HCT116 (cell line): Measurements from ENCODE around the gene DIO1. TPM values are rescaled to one million over a fixed set of nuclear protein-coding genes. Genes with fewer than 3 reads are reported as not detected.

ENCODE experiments used
- ATAC-seq: fragments of 200-7000 bp; cut with Tn5 transposase; 2 replicates; pipeline ENCODE4 v1.9.1; 2020; ENCODE audit warnings: mild to moderate bottlenecking, moderate library complexity
- BruUV-seq: library from RNA; stranded (reverse); fragments of 400-500 nt; replicated peaks from 2 replicates; lab custom pipeline; 2021; lab: Mats Ljungman, UMichigan
- CTCF ChIA-PET: fragments of 300-600 bp; sonication (Branson Sonifier 250); formaldehyde crosslinking; loops from one replicate; lab custom pipeline; 2021; ENCODE audit warnings: antibody characterized with exemption; lab: Charles Lee
- POLR2A ChIA-PET: fragments of 300-600, 350-600 bp; sonication (Branson Sonifier 250); formaldehyde crosslinking; loops from one replicate; lab custom pipeline; 2021; ENCODE audit warnings: antibody characterized with exemption; lab: Charles Lee
- RAD21 ChIA-PET, 2 experiments: fragments of 300-600 bp; sonication (Branson Sonifier 250); formaldehyde crosslinking; loops; one replicate each; lab custom pipeline; 2023; ENCODE audit warnings: low total read pairs in 2 of 2; ENCODE audit not compliant: uncharacterized antibody in 2 of 2, unreplicated experiment in 2 of 2, low non-redundant PET in 1 of 2; lab: Charles Lee
- DNase-seq: peaks from one replicate; pipeline ENCODE4 v3.0.0-alpha.2; 2010; ENCODE audit warnings: low read depth, low spot score
- H2AFZ ChIP-seq: fragments of 200-600 bp; shearing (Covaris generic), sonication (generic); 2 replicates; pipeline ENCODE4 v1.6.1; 2017; ENCODE audit warnings: low read depth, mixed run types, mixed read lengths, antibody characterized with exemption, low read length; ENCODE audit not compliant: poor library complexity, severe bottlenecking
- H3K27ac ChIP-seq: 2 replicates; pipeline ENCODE4 v1.5.1; 2012; ENCODE audit warnings: low read depth, low read length
- H3K27me3 ChIP-seq: fragments of 200-600 bp; sonication (generic); 2 replicates; pipeline ENCODE4 v1.6.1; 2016; ENCODE audit warnings: mixed run types, low read length, mixed read lengths; ENCODE audit not compliant: insufficient read depth
- H3K36me3 ChIP-seq, 2 experiments: fragments of 200-500 bp in 1 of 2; fragments of 200-600 bp in 1 of 2; sonication (Bioruptor generic) in 1 of 2; sonication (generic) in 1 of 2; 2 replicates each; pipeline versions ENCODE4 v1.5.1 to v1.6.1; 2014 to 2016; ENCODE audit warnings: low read length in 2 of 2, inconsistent platforms in 1 of 2, mixed read lengths in 1 of 2, mixed run types in 1 of 2; ENCODE audit not compliant: insufficient read depth in 2 of 2, control insufficient read depth in 1 of 2
- H3K4me1 ChIP-seq, 2 experiments: fragments of 200-600 bp in 1 of 2; sonication (generic) in 1 of 2; 2 replicates each; pipeline versions ENCODE4 v1.5.1 to v1.6.1; 2012 to 2017; ENCODE audit warnings: low read length in 2 of 2, inconsistent platforms in 1 of 2, mild to moderate bottlenecking in 1 of 2, mixed read lengths in 1 of 2, mixed run types in 1 of 2, moderate library complexity in 1 of 2; ENCODE audit not compliant: insufficient read depth in 2 of 2, control insufficient read depth in 1 of 2
- H3K4me2 ChIP-seq: fragments of 200-600 bp; sonication (generic); 2 replicates; pipeline ENCODE4 v1.6.1; 2017; ENCODE audit warnings: mixed run types, low read length, mixed read lengths
- H3K4me3 ChIP-seq, 2 experiments: fragments of 200-600 bp in 1 of 2; sonication (generic) in 1 of 2; replicated peaks in 1 of 2; 2 replicates each; pipeline ENCODE4 v1.5.1; 2011 to 2016; ENCODE audit warnings: low read length in 2 of 2, control low read depth in 1 of 2, low read depth in 1 of 2, mild to moderate bottlenecking in 1 of 2, mixed read lengths in 1 of 2, mixed run types in 1 of 2
- H3K79me2 ChIP-seq: fragments of 200-600 bp; sonication (generic); 2 replicates; pipeline ENCODE4 v1.6.1; 2017; ENCODE audit warnings: mild to moderate bottlenecking, mixed run types, low read length, moderate library complexity, mixed read lengths; ENCODE audit not compliant: insufficient read depth
- H3K9ac ChIP-seq: fragments of 200-600 bp; sonication (generic); 2 replicates; pipeline ENCODE4 v1.6.1; 2016; ENCODE audit warnings: low read length, mixed read lengths
- H3K9me2 ChIP-seq: fragments of 200-600 bp; sonication (generic), shearing (Covaris generic); 2 replicates; pipeline ENCODE4 v1.6.1; 2017; ENCODE audit warnings: mixed run types, mild to moderate bottlenecking, moderate library complexity; ENCODE audit not compliant: insufficient read depth
- H3K9me3 ChIP-seq, 2 experiments: fragments of 200-500 bp in 1 of 2; fragments of 200-600 bp in 1 of 2; sonication (Bioruptor generic) in 1 of 2; sonication (generic) in 1 of 2; 2 replicates each; pipeline ENCODE4 v1.6.1; 2014 to 2017; ENCODE audit warnings: low read length in 2 of 2, mixed read lengths in 2 of 2, inconsistent platforms in 1 of 2, low read depth in 1 of 2, mild to moderate bottlenecking in 1 of 2, mixed run types in 1 of 2, moderate library complexity in 1 of 2; ENCODE audit not compliant: control insufficient read depth in 1 of 2, insufficient read depth in 1 of 2
- H4K20me1 ChIP-seq: fragments of 200-600 bp; sonication (generic), shearing (Covaris generic); 2 replicates; pipeline ENCODE4 v1.6.1; 2017; ENCODE audit warnings: mixed run types, mild to moderate bottlenecking, moderate library complexity; ENCODE audit not compliant: insufficient read depth
- CBX3 ChIP-seq: IDR thresholded peaks from 2 replicates; pipeline ENCODE4 v1.6.1; 2012; ENCODE audit warnings: low read depth
- FOSL1 ChIP-seq: IDR thresholded peaks from 2 replicates; pipeline ENCODE4 v1.6.1; 2012; ENCODE audit warnings: low read depth
- SP1 ChIP-seq: IDR thresholded peaks from 2 replicates; pipeline ENCODE4 v1.6.1; 2012; ENCODE audit warnings: low read depth
- intact Hi-C: fragments of 100-400 bp; cut with micrococcal nuclease; formaldehyde crosslinking; loops from 2 replicates; pipeline ENCODE4 v1.10.0; 2022
- total RNA-seq: library from RNA; stranded (reverse); gene quantifications from one replicate; pipeline ENCODE4 v1.2.1, GENCODE V29; 2021; ENCODE audit not compliant: unreplicated experiment
- TF ChIP-seq, protein P1 (sequence below): IDR thresholded peaks from 2 replicates; pipeline ENCODE4 v1.6.1; 2011; ENCODE audit warnings: mild to moderate bottlenecking, low read length, moderate library complexity; ENCODE audit not compliant: insufficient replicate concordance; ENCODE audit errors: extremely low read depth
- TF ChIP-seq, protein P2 (sequence below), 3 experiments: fragments of 200-600 bp in 1 of 3; sonication (generic) in 1 of 3; IDR thresholded peaks in 2 of 3; conservative IDR thresholded peaks in 1 of 3; 2 replicates each; pipeline ENCODE4 v1.5.1; 2012 to 2017; ENCODE audit warnings: low read depth in 2 of 3, low read length in 2 of 3, antibody characterized with exemption in 1 of 3, borderline replicate concordance in 1 of 3, control low read depth in 1 of 3, mild to moderate bottlenecking in 1 of 3, mixed read lengths in 1 of 3, mixed run types in 1 of 3, moderate library complexity in 1 of 3; ENCODE audit not compliant: insufficient read depth in 1 of 3
- TF ChIP-seq, protein P3 (sequence below): IDR thresholded peaks from 2 replicates; pipeline ENCODE4 v1.6.1; 2012

The DIO1 gene
- total RNA-seq, 1 experiment from 2014 or later = not detected

DNA sequence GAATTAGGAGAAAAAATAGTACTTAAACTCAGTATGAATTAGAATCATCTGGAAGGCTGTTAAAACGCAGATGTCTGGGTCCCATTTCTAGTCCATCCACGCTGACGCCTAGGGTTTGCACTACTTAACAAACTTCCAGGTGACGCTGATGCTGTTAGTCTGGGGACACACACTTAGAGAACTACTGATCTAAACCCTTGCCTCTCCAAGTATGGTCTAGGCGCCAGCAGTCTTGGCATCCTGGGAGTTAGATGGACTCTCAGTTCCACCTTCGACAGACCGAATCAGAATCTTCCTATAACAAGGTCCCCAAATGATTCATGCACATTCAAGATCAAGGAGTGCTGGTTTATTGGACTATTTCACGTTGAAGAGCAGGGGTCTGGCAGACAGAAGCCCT, 11.5 kb downstream of the DIO1 start:
- H3K9me2 ChIP-seq = no peaks in the 10 kb centered on the region
- TF ChIP-seq CBX3 (no peak), FOSL1 (no peak), SP1 (no peak)
- TF ChIP-seq, protein P1, sequence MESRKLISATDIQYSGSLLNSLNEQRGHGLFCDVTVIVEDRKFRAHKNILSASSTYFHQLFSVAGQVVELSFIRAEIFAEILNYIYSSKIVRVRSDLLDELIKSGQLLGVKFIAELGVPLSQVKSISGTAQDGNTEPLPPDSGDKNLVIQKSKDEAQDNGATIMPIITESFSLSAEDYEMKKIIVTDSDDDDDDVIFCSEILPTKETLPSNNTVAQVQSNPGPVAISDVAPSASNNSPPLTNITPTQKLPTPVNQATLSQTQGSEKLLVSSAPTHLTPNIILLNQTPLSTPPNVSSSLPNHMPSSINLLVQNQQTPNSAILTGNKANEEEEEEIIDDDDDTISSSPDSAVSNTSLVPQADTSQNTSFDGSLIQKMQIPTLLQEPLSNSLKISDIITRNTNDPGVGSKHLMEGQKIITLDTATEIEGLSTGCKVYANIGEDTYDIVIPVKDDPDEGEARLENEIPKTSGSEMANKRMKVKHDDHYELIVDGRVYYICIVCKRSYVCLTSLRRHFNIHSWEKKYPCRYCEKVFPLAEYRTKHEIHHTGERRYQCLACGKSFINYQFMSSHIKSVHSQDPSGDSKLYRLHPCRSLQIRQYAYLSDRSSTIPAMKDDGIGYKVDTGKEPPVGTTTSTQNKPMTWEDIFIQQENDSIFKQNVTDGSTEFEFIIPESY = no peak
- TF ChIP-seq, protein P2, sequence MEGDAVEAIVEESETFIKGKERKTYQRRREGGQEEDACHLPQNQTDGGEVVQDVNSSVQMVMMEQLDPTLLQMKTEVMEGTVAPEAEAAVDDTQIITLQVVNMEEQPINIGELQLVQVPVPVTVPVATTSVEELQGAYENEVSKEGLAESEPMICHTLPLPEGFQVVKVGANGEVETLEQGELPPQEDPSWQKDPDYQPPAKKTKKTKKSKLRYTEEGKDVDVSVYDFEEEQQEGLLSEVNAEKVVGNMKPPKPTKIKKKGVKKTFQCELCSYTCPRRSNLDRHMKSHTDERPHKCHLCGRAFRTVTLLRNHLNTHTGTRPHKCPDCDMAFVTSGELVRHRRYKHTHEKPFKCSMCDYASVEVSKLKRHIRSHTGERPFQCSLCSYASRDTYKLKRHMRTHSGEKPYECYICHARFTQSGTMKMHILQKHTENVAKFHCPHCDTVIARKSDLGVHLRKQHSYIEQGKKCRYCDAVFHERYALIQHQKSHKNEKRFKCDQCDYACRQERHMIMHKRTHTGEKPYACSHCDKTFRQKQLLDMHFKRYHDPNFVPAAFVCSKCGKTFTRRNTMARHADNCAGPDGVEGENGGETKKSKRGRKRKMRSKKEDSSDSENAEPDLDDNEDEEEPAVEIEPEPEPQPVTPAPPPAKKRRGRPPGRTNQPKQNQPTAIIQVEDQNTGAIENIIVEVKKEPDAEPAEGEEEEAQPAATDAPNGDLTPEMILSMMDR (IDR thresholded peaks at IDR 0.05 in 2 of 3, conservative IDR thresholded peaks at IDR 0.05 in 1 of 3; ENCODE audit: borderline replicate concordance in 1 of 3, insufficient read depth in 1 of 3, low read depth in 2 of 3, low read length in 2 of 3) = no peak
- TF ChIP-seq, protein P3, sequence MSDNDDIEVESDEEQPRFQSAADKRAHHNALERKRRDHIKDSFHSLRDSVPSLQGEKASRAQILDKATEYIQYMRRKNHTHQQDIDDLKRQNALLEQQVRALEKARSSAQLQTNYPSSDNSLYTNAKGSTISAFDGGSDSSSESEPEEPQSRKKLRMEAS = no peak
- TF ChIP-seq, all 23 proteins: peak for 0
- no TSS peak for BruUV-seq
- no peaks in the 10 kb centered on the region for H4K20me1 ChIP-seq
- CTCF ChIA-PET = no interaction called here
- H3K9ac ChIP-seq = no peak overlapping the region
- POLR2A ChIA-PET = no interaction called here
- intact Hi-C loops = no loop called here
- H3K9me3 ChIP-seq = no peaks in the 10 kb centered on the region
- H3K4me3 ChIP-seq = no peak overlapping the region
- DNase-seq (no peak), ATAC-seq (no peak)
- RAD21 ChIA-PET = no interaction called here
- H3K4me2 ChIP-seq = no peak overlapping the region
- peaks cover 0 to 4% of the 10 kb centered on the region in 2 experiments; a peak in 1 of 4 replicates for H3K4me1 ChIP-seq
- no peak overlapping the region for H2AFZ ChIP-seq
- no peaks in the 10 kb centered on the region for H3K27me3 ChIP-seq
- no peaks in the 10 kb centered on the region for H3K79me2 ChIP-seq
- no peaks in the 10 kb centered on the region for H3K36me3 ChIP-seq
- no peak overlapping the region for H3K27ac ChIP-seq
